HG02759 (cell line): ENCODE results near the gene FAM241B.

Experiments used
- ATAC-seq: cut with Tn5 transposase; IDR thresholded peaks from one replicate; pipeline ENCODE4 v1.9.1; 2021; ENCODE audit warnings: mild to moderate bottlenecking, moderate library complexity; ENCODE audit not compliant: unreplicated experiment

FAM241B gene

DNA sequence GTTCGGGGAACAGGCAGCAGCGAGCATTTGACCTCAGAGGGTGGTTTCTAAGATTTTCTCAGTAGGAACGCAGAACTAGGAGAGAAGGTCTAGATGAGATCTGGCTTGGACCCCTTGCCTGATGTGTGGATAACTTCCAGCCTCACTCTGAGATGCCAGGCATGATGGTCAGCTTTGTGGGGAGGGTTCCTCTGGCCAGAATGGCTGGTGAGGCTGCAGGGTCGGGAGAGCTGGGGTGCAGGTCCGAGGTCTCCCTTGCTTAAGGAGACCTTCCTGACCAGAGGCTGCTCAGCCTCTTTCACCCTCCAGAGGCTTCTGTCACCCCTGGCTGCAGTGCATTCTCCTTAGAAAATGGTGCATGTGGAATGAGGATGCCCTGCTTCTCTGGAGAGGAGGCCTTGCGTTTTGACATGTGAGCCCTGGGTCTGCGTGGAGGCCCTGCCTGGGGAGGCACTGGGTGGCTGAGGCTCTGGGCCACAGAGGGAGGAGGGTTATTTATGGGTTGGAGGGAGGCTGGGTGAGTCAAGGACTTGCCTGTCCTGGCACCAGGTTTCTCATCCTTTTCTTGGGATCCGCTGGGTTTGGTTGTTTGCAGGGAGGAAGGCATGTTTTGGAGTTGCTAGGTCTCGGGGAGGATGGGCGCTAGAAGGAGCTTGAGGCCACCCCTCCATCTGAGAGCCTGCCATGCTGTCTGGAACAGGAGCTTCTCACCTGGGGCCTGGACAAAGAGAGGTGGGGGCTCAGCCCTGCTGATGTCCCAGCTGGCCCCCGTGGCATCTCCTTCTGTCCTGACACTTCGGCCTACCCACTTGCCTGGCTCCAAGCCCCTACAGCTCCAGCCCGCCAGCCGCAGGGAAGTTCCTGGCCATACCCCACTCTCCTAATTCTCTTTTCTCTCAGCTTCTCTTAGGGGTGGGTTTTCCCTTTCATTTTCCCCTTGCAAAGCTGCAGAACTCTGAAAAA, 3.9 kb downstream of the FAM241B start:
- ATAC-seq, result no peak

DNA sequence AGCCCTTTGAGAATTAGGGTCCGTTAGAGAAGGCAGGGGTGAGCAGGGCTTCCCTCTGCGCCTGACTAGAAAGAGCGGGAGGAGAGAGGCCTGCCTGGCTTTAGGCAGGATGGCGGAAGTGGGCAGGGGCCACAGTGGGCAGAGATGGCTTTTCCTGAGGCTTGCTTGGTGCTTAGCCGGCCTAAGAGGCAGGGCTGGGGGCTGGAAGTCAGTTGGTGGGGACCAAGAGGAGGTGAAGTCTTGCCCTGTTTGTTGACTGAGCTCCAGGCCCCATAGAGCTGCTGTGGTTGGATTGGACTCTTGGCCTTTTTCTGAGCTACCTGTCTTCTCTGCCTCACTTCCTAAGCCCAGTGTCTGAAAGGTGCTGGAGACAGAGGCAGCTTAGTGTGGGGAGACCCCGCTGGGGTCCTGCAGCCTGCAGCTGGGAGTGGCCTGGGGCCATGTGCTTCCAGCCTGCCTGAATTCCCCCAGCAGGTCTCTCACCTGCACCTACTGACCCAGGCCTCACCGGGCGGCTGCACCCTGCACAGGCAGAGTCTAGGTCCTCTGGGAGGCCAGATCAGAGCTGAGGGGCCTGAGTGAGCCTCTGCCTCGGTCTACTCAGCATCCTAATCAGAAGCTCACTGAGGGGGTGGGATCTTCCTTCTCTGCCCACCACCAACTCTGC, 4.8 kb downstream of the FAM241B start:
- ATAC-seq, result no peak

DNA sequence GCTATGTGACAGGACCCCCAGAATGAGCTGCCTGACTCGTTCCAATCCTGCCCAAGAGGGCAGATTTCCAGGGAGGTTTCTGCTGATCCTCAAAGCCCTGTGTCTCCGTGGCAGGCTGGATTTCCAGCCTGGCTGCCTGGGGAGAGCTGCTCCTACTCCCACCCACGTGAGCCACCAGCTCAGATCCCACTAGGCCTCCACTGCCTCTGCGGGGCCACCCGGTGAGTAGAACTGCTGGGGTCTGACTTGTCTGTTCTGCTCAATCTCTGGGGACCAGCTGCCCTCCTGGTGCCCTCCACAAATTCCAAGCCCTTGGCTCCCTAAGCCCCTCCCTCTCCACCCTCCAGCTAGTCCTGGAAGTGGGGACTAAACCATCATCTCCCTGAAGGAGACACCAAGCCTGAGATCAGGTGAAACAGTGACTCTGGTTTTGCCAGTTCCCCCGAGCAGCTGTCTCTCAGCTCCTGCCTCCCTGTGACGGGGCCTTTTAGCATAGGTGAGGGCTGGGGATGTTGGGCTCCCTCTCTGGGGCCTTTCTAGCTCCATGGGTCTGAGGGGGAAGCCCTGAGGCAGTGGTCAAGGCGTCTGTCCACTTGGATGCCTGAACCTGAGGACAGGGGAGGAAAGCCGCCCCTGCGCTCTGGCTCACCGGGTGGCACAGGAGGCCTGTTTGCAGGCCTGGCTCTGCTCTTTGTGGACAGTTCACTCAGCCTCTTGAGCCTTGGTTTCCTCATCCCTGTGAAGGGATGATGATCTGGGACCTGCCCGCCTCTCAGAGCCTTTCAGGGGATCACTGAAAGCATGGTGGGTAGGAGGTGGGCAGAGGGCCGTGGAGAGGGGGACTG, 5.6 kb downstream of the FAM241B start:
- ATAC-seq, result no peak

DNA sequence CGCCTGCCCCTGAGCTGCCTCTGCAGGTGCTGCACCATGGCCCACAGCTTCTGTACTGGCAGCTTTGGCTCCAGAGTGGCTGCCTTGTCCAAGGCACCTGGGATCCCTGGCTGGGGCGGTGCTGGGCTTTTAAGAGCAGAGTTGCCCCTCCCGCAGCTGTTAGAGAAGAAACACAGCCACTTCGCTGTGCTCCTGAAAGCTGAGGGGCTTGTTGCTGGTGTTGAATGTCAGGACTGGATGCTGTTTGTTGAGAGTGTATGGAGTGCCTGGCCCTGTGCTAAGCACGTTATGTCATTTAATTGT, 6.2 kb downstream of the FAM241B start:
- ATAC-seq, result no peak

DNA sequence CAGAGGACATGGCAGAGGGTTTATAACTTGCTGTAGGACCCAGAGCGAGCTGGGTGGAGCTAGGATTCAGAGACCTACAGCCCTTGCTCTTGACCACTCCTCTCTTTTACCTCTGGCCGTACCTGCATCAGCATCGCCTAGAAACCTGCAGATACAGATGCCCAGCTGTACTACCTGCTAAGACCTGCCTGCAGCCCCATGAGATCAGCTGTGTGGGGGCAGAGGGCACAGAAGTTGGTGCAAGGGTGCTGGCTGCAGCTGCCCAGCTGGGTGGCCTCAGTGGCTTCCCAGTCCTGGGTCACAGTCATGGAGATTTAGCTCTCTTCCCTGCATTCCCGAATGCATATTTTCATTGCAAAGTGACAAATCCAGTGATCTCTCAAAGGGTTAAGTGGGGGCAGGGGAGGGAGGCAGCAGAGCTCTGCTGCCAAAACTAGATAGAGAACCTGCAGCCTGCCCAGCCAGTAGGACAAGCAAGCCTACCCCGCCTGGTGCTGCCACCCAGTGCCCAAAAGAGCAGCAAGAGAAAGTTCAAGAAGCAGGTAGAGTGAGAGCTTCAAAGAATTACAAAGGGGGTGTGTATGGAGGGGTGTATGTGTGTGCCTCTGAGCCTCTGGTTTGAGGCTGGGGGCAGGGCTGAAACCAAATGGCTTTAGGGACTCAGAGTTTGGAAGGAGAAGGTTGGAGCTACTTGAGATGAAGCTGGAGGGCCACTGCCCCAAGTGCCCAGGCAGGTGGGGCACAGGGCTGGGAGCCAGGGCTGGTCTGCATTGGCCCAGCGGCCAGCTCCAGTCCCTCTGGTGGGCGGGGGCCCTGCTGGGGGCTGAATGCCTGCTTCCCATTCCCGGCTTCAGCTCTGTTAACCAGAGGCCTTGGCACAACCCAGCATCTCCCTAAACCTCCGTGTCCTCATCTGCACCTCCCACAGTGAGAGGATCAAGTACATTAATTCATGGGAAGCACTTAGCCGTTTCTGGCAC, 6.9 kb downstream of the FAM241B start:
- no peak for ATAC-seq

DNA sequence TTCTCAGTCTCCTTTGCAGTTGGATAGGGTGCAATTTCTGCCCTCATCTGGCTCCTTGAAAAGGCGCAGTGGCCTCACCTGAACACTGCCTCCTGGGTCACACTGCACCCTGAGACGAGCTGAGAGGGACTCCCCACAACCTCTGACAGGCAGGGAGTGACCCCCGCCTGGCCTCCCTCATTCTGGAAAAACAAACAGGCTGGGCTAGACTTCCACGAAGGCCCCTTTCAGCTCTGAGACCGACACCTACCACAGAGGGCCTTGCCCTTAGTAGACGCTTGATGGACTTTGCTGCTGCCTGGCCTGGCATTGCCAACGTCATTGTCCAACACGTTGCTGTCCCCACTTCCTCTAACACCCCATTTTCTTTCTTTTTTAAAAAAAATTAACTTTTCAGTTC, 8.6 kb downstream of the FAM241B start:
- ATAC-seq, result no peak

DNA sequence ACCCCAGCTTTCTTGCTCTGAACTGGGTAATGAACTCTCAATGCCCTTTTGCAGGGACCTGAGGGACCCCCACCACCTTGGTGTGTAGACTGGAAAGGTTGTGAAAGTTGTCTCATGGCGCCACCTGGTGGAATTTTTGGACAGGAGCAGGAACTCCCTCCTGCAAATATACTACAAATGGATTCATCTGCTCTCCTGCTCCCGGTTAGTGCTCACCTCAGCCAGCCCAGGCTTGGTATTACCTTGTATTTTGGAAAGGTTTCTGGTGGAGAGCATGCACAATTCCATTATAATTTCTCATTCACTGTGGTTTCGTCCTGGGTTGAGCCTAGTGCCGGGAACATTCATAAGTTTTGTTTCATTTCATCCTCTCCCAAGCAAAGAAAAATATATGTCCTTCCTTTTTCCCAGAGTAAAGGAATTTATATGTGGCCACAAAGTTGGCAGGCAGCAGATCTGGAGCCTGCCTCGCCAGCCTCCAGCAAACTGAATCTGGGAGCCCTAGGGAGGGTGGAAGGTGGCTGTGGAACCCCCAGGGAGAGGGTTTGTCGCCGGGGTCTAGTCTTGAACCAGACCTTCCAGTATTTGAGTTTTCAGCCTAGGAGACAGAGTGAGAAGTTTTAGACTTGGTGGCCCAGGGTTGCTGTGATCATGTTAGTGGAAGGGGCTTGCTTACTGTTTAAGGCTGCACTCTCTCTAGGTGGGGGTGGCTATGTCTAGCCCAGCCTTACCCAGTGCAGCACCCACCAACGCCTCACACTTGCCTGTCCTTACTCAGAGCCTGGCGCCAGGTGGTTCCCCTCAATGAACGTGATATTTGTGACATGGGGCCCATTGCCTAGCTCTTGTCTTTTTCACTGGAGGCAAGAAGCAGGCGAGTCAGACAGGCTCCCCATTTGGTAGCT, 9.5 kb downstream of the FAM241B start:
- no peak for ATAC-seq

DNA sequence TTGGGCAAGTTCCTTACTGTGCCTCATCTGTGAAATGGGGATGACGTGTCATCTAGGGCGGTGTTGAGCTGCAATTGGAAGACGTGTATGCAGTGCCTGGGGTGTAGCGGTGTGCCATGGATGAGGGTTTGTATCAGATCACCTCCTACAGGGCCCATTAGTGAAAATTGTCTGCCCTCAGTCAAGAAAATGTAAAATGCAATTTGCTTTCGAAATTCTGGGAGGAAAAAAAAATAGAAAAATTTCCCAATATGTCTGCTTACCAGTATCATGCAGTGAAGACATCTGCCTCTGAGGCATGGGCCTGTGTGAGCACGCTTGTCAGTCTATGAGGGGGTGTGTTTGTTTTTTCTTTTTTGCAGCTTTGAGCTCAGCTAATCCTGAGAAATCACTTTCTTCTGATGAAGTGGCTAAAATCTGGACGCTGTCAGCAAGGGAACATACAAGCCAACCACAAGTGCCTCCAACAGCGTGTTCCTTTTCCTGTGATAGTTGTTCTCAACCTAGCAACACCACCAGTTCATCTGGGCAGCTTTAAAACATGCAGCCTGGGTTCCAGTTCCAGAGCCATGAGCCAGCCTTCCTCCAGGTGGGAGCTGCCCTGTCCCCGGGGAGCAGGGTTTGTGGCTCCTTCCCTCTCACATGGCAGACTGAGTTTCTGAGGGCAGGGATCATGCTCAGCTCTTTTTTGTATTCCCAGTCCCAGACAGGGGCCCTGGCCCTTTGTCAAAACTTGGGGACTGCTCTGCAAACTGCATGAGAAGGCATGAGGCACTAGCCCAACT, 10.3 kb downstream of the FAM241B start:
- no peak for ATAC-seq

DNA sequence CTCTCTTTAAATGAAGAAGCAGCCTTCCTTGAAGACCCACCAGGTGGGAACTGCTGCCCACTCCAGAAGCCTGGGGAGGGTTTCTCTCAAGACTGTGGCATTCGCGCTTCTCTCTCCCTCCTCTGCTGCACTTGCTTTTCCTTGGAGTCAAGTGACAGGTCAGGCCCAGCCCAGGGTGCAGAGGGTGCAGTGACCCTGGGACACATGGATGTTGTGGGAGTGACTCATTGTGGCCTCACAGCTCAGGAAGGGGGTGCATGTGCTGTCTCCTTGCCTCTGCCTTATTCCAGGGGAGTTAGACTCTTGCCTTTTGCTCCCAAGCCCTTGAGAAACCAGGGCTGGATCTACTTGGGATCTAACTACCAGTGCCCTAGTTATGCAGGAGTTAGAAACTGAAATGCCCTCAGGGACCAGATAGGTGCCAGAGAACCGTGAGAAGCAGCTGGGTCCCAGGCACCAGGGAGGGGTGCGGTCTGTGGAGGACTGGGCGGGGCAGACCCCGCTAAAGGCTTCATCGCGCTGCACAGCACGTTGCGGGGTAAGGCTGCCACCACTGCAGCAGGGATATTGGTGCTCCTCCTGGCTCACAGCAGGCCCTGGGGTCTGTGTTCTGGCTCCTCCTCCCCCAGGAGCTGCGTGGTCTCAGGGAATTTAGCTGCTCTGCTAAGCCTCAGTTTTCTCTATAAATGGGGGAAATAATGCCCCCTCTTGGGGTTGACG, 11.4 kb downstream of the FAM241B start:
- ATAC-seq, result no peak

DNA sequence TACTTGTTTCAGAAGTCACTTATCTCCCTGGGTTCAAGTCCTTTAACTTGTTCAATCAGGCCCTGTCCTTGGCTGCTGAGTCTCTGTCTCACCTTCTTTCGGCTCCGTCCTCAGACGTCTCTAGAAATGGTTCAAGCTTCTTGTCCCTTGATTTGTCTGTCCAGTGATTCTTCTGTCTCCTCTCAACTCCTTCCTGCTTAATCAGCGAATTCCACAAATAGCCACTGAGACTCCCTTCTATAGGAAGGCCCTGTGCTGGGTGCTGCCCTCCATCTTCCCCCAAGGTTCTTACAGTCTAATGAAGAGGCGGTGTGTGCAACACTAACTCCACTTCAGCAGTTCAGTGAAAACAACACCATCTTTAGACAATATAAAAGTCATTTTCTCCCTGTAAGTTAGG, 12.7 kb downstream of the FAM241B start:
- ATAC-seq, result no peak

DNA sequence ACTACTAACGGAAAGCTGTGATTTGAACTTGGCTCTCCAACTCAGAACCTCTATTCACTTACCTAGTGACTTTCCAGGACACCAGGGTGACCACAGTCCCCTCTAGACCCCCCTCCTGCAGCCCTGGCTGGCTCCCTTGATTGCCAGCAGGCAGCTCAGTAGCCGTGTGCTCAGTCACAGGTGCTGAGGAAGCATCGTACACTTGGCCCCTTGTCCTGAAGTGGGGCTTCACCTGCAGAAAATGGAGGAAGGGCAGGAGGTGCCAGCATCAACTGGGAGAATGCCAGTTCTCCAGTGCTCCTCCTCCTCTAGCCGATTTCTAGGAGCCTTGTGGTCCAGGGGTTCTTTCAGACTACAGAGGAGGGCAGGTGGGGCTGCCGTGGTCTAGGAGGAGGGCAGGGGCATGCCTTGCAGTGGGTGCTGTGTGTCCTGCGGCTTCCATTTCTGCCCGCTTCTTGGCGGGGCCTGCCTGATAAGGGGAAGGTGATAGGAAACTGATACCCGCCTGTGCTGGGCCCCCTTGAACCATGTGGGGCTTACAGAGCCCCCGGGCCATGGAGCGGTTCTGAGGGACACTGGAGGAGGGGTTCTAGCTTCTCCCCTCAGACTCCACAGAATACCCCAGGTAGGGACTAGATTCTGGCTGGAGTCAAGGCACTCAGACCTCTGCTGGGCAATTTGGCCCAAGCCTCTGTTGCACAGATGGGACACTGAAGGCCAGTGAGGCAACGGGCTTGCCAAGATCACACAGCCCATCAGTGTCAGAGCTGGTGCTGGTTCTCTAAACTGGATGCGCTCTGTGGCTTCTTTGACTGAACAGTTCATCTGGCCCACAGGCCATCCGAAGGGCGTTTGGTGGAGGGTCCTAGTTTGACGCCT, 14.0 kb downstream of the FAM241B start:
- ATAC-seq, result no peak

DNA sequence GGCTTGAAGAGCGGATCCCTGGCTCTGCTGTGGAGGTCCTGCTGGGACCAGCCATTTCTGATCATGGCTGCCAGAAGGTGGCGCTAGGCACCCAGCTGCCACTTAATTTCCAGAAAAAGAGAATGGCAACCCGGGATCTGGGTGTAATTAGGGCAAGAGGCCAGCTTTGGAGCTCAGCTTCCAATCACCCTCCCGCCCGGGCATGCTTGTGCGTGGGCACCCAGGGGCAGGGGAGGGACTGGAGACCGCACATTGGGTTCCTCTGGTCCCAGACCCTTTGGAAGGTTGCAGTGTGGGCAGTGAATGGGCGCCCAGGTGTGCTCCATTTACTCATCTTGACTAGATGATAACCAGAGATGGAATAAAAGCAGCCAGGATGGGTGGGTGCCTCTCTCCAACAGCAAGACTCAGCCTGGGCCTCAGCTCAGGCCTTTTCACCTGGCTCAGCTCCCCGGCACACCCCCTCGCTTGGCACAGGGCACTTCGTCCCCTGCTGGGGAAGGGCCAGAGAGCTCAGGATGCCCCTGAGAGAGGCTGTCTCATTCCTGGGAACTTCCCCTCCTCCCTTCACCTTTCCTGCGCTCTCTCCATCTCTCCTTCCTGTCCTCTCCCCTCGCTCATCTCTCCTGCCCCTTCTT, 14.7 kb downstream of the FAM241B start:
- no peak for ATAC-seq

DNA sequence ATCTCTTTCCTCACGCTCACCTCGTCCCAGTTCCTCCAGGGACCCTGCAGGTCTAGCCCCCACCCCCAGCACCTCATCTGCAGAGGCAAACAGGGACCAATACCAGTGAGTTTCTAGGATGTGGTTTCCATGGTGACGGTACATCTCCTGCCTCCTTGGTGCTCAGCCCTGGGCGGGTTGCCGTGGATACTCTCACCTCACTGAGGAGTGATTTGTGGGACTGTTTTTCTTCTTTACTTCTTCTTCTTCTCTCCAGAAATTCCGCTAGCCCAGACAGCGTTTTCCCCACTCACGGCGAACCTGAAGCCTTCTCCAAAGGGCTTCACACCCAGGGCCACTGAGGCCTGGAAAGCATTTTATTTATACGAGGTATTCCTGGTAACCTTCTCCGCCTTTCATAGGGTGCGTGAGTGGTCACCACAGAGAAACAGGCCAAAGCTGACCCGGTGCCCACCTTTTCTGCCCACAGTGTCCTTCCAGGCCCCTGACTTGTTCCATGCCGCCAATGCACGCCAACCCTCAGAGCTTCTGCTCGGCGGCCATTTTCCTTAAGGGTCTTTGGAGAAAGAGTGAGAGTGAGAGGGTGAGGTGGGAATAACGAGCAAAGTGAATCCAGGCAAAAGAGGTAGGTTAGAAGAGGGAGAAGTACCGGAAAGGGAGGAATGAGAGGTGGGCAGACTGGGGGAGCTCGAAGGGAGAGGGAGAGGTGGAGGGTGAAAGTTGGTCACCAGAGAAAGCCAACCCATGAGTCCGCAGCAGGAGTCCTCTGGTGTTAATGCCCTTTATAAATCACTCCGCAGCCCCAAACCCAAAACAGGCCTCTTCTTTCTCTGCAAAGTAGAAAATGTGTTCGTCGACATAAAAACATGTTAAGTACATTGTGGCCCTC, 15.5 kb downstream of the FAM241B start:
- no peak for ATAC-seq

DNA sequence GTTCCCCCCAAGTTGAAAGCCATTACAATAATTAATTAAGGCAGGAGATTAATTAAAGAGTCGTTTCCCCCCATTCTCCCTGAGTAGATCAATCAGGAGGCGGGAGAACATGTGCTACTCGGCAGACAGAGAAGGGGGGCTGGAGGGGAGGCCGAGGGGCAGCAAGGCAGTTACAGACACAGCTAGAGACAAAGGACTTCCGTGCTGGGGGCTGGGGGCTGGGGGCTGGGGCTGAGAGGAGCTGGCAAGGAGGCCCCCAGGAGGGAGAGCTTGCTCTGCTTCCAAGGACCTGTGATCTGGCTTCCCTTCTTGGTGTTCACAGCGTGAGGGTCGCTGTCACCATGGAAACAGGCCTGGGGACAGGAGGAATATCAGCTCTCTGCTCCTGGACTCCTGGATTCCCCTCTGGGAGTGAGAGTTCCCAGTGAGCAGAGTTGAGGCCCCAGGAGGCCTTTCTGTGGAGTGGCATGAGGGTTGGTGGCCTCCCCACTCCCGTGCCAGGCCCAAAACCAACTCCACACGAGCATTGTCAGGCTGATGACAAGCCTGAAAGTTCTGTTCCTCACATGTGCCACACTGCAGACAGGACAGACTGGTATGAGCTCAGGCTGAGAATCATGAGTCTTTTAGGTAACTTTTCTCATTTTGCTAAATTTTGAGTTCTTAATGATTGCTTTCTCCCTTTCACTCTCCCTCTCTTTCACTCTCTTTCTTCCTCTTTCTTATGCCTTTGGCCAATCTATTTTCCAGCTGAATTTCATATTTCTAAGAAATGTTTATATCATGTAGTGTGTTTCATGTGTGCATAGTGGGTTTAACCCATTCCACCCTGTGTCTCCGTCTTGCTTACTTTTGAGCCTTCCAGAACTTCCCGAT, 16.4 kb downstream of the FAM241B start:
- ATAC-seq, result no peak

DNA sequence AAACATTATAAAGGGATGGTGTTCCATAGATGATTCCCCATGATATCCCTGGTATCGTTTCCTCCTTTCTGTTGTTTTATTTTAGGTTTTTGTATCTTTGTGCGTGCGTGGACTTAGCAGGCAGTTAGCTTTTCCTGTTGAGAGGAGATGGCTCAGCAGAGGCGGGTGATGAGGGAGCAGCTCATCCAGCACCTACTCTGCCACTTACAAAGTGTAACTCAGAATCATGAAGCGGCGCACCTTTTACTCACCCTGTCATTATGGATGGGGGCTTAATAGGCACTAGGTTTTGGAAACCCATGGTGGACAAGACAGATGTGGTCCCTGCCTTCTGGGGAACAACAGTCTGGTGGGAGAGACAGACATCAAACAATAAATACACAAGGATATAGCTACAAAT, 17.1 kb downstream of the FAM241B start:
- no peak for ATAC-seq
